Suppressor macrophage treated with lipopolysaccharide for 4 hours (primary cell): ENCODE measurements around the gene ZNF580.

Experiments
- DNase-seq: peaks from one replicate; pipeline ENCODE4 v3.0.0-alpha.2; 2020

The ZNF580 gene

GRCh38 chr19:55606817-55607216 is 34.0 kb upstream of the ZNF580 start:
- DNase-seq = no peak

DNA sequence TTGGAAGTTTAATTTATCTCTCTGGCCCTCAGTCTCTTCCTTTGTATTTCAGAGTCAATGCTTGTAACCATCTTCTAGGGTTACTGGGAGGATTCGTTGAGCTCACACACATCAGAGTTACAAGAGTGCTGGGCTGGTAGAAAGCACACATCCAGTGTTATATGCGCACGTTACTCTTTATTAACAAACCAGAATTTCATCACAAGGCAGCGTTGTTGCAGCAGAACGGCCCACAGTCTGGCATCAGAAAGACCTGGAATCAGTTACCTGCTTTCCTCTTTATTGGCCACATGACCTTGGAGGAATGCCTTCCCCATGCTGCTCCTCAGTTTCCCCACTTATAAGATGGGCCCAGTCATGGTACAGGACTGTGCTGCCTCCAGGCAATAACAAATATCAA is 31.5 kb upstream of the ZNF580 start:
- no peak for DNase-seq

DNA sequence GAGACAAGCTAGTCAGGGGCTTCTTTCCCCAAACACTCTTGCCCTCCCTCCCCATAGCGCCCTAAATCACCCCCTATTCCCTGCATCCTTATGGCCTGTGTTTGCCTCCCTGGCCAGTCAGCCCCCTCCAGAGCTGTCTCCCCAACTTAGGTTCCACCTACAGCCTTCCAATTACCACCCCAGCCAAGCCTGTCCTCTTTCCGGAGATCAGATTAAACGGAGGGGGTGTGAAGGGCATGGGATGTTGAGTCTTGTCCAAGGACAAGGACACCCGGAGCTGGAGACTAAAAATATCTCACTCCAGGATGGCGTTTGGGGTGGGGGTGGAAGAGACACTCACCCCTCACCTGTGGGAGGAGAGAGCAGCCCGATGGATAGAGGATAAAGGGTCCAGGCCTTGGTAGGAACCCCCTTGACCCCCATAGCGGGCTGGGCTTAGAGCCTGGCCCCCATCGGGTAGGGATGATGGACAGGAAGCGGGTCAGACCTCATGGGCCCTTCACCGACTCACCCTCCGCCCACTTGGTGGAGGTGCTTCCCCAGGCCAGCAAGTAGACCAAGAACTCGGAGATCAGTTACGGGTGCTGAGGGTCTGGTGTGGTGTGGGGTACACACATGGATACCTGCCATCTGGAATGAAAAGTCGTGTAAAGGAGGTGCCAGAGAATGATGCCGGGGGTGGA is 29.4 kb upstream of the ZNF580 start:
- DNase-seq = no peak

DNA sequence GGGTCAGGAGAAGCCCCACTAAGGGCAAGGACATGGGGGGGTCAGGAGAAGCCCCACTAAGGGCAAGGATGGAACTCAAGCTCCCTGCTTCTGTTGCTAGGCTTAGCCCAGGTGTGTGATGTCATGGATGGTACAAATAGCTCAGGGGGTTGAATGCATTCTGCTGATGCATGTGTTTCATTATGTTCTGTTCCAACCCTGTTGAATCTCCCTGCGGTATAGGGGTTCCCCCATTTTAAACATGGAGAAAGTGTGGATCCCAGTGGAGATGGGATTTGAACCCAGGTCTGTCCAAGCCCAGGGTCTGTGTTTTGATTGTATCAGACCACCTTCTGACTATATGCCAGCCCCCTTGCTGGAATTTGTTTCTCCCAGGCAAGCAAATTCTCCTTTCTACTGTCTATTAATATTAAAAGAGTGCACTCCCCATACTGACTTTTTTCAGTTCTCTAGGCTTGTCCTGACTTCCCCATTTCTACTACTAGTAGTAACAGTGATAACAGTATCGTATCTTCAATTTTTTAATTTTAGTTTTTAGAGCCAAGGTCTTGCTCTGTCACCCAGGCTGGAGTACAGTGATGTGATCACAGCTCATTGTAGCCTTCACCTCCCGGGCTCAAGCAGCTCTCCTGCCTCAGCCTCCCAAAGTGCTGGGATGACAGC is 28.7 kb upstream of the ZNF580 start:
- DNase-seq = no peak

DNA sequence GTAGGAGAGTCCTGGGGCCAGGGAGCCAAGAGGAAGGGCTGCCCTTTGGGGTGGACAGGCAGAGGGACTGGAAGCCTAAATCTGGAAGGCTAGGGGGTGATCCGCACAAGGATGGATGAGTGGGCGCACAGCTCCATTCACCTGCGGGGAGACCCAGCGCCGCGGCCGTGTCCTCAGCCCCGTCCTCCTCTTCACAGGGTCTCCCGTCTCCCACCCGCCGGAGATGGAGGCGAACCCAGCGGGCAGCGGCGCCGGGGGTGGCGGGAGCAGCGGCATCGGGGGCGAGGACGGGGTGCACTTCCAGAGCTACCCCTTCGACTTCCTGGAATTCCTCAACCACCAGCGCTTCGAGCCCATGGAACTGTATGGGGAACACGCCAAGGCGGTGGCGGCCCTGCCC is 27.4 kb upstream of the ZNF580 start:
- DNase-seq = no peak

DNA sequence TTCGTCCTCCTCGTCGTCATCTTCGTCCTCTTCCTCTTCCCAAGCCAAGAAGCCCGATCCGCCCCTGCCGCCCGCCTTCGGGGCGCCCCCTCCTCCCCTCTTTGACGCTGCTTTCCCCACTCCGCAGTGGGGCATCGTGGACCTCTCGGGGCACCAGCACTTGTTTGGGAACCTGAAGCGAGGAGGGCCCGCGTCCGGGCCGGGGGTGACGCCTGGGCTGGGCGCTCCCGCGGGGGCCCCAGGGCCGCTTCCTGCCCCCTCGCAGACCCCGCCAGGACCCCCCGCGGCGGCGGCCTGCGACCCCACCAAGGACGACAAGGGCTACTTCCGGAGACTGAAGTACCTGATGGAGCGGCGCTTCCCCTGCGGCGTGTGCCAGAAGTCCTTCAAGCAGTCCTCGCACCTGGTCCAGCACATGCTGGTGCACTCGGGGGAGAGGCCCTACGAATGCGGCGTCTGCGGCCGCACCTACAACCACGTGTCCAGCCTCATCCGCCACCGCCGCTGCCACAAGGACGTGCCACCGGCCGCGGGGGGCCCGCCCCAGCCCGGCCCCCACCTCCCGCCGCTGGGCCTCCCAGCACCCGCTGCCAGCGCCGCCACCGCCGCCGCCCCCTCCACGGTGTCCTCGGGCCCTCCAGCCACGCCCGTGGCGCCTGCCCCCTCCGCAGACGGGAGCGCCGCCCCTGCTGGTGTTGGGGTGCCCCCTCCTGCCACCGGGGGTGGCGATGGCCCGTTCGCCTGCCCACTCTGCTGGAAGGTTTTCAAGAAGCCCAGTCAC is 26.7 kb upstream of the ZNF580 start:
- DNase-seq = no peak

GRCh38 chr19:55614711-55615542 is 25.9 kb upstream of the ZNF580 start:
- DNase-seq = no peak

DNA sequence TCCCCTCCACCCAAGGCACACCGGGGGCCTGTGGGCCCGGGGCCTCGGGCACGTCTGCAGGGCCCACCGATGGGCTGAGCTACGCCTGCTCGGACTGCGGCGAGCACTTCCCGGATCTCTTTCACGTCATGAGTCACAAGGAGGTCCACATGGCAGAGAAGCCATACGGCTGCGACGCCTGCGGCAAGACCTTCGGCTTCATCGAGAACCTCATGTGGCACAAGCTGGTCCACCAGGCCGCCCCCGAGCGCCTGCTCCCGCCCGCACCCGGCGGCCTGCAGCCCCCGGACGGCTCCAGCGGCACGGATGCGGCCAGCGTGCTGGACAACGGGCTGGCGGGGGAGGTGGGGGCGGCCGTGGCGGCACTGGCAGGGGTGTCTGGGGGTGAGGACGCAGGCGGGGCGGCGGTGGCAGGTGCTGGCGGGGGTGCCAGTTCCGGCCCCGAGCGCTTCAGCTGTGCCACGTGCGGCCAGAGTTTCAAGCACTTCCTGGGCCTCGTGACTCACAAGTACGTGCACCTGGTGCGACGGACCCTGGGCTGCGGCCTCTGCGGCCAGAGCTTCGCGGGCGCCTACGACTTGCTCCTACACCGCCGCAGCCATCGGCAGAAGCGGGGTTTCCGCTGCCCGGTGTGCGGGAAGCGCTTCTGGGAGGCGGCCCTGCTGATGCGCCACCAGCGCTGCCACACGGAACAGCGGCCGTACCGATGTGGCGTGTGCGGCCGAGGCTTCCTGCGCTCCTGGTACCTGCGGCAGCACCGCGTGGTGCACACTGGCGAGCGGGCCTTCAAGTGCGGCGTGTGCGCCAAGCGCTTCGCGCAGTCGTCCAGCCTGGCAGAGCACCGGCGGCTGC is 25.0 kb upstream of the ZNF580 start:
- DNase-seq = no peak

DNA sequence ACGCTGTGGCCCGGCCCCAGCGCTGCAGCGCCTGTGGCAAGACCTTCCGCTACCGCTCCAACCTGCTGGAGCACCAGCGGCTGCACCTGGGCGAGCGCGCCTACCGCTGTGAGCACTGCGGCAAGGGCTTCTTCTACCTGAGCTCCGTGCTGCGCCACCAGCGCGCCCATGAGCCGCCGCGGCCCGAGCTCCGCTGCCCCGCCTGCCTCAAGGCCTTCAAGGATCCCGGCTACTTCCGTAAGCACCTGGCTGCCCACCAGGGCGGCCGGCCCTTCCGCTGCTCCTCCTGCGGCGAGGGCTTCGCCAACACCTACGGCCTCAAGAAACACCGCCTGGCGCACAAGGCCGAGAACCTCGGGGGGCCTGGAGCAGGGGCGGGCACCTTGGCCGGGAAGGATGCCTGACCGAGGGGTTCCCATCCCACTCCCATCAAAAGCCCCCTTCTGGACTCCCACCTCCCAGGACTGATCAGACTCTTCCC is 24.4 kb upstream of the ZNF580 start:
- no peak for DNase-seq

- no peak for DNase-seq
These were observed 23.4 kb upstream of the ZNF580 start for GRCh38 chr19:55617426-55617825.

- DNase-seq = no peak
These were observed 22.4 kb upstream of the ZNF580 start for GRCh38 chr19:55618426-55618825.

- peak; percentile 23 for DNase-seq
These were observed 21.5 kb upstream of the ZNF580 start for GRCh38 chr19:55619286-55619685.

GRCh38 chr19:55620410-55621204 is 20.2 kb upstream of the ZNF580 start:
- peak; percentile 52 for DNase-seq

- DNase-seq = no peak
These were observed 19.6 kb upstream of the ZNF580 start for GRCh38 chr19:55621205-55621672.

DNA sequence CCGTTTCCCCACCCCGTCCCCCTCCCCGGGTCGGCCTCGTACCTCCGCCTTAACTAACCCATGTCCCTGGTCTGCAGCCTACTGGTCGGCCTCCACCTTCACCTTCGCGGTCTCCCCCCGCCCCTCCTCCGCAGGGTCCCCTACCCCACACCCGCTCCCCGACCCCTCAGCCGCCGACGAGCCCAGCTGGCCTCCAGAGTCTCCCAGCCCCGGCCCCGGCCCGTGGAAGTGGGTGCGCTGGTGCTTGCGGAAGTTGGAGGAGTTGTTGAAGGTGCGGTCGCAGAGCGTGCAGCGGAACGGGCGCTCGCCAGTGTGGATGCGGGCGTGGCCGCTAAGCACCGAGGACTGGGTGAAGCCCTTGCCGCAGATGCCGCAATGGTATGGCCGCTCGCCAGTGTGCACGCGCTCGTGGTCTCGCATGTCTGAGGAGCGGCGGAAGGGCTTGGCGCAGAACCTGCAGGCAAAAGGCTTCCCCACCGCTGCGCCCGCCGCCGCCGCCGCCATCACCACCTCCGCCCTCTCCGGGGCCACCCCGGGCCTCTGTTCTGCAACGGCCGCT is 19.1 kb upstream of the ZNF580 start:
- DNase-seq = no peak

GRCh38 chr19:55622242-55622969 is 18.4 kb upstream of the ZNF580 start:
- no peak for DNase-seq

GRCh38 chr19:55623130-55623529 is 17.7 kb upstream of the ZNF580 start:
- DNase-seq = no peak

GRCh38 chr19:55623561-55623960 is 17.2 kb upstream of the ZNF580 start:
- DNase-seq = no peak

DNA sequence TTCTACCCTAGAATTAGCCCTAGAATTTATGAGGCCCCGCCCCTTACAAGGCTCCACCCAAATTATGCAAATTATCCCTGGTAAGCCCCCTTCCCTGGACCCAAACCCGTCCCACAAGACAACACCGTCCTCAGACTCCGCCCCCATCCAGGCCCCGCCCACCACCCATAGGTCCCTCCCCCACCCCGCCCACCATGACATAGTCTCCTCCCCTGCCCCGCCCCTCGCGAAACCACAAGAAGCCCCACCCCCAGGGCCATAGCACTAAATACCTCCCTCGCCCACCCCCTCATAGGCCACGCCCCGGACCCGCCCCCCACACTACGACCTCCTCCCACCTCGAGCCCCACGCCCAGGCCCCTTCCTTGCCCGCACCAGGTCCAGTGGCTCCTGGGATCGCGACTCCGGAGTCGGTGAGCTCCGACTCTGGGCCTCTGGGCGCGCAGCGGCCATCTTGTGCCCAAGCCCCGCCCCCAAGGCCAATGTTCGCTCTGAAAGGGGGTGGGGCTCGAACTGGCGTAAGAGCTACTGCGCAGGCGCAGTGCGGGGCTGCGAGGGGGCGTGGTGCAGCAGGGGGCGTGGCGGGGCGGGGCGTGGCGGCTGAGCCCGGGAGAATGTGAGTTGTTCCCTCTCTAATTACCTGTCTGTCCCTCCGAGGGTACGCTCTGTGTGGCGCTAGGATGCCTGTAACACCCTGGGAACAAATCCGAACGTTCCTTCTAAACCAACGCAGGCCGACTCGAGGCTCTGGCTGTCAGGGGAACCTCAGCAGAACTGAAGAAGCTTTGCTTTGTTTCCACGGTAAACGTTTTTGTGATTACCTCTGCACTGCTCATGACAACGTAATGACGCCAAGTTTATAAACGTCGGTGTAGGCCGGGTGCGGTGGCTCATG is 16.4 kb upstream of the ZNF580 start, which contains the start of gene ZNF784:
Gene ZNF784 (minus strand): TSS at position 458 of the 895 bp plus-strand sequence. CDS start 5 bp downstream, at position 453.
- DNase-seq = peak; percentile 98
